ENCODE data around the gene CCDC88C. TPM values are rescaled to one million over a fixed set of nuclear protein-coding genes. Genes with fewer than 3 reads are reported as not detected.

Gene CCDC88C
- total RNA-seq, 2 donors from 2014 or later = 36.3 to 57.4 TPM

- peak; percentile 45 to 70 (median 60) for DNase-seq
- peak; percentile 69 for ATAC-seq
- H3K27ac ChIP-seq = peak overlapping the region; percentile 48 to 71 (median 62)
- H3K4me1 ChIP-seq = peaks cover 66% of the 10 kb centered on the region
- intact Hi-C loops (cut with DNase I) = no loop called here
- H3K27me3 ChIP-seq = no peaks in the 10 kb centered on the region
- H3K36me3 ChIP-seq (replicated peaks in 1 of 2; ENCODE audit: insufficient read depth in 1 of 2, low read depth in 2 of 2) = no peaks in the 10 kb centered on the region
- no peak overlapping the region for H3K4me3 ChIP-seq
- TF ChIP-seq CTCF (IDR thresholded peaks at IDR 0.05) (no peak), POLR2A (IDR thresholded peaks at IDR 0.05) (no peak)
- no peaks in the 10 kb centered on the region for H3K9me3 ChIP-seq
- WGBS, 2 donors = 8 to 12% methylated on average over 13 to 15 of the region's 15 CpGs
Measured at GRCh38 chr14:91396959-91397815, 20.4 kb downstream of the CCDC88C start.

GRCh38 chr14:91396013-91396660 is 21.5 kb downstream of the CCDC88C start:
- no peak overlapping the region for H3K27ac ChIP-seq
- no peaks in the 10 kb centered on the region for H3K9me3 ChIP-seq
- H3K4me3 ChIP-seq = no peak overlapping the region
- no peaks in the 10 kb centered on the region for H3K36me3 ChIP-seq (replicated peaks in 1 of 2; ENCODE audit: insufficient read depth in 1 of 2, low read depth in 2 of 2)
- intact Hi-C loops (cut with DNase I) = no loop called here
- no peak for TF ChIP-seq POLR2A (IDR thresholded peaks at IDR 0.05)
- peaks cover 68% of the 10 kb centered on the region for H3K4me1 ChIP-seq
- H3K27me3 ChIP-seq = no peaks in the 10 kb centered on the region
- DNase-seq (no peak), ATAC-seq (no peak)
- WGBS, 2 donors = 72 to 88% methylated on average over 23 of the region's 23 CpGs

GRCh38 chr14:91395466-91395865 is 22.2 kb downstream of the CCDC88C start:
- H3K4me3 ChIP-seq = no peak overlapping the region

GRCh38 chr14:91394105-91395081 is 23.2 kb downstream of the CCDC88C start:
- Histone ChIP-seq H3K4me3 (no peak overlapping the region), H3K27ac (no peak overlapping the region), H3K9me3 (no peaks in the 10 kb centered on the region), H3K4me1 (peaks cover 61% of the 10 kb centered on the region), H3K36me3 (replicated peaks in 1 of 2; ENCODE audit: insufficient read depth in 1 of 2, low read depth in 2 of 2) (no peaks in the 10 kb centered on the region), H3K27me3 (no peaks in the 10 kb centered on the region)
- ATAC-seq (no peak), DNase-seq (no peak)
- intact Hi-C loops (cut with DNase I) = no loop called here
- WGBS, 2 donors = 82 to 88% methylated on average over 17 of the region's 17 CpGs
- TF ChIP-seq POLR2A (IDR thresholded peaks at IDR 0.05) (no peak), CTCF (IDR thresholded peaks at IDR 0.05) (no peak)

More at GRCh38 chr14:91395466-91395865, 22.2 kb downstream of the CCDC88C start:
- Histone ChIP-seq H3K36me3 (replicated peaks in 1 of 2; ENCODE audit: insufficient read depth in 1 of 2, low read depth in 2 of 2) (no peaks in the 10 kb centered on the region), H3K27ac (no peak overlapping the region), H3K4me1 (peaks cover 68% of the 10 kb centered on the region), H3K27me3 (no peaks in the 10 kb centered on the region), H3K9me3 (no peaks in the 10 kb centered on the region)
- no peak for DNase-seq
- 93 to 94% methylated on average over 5 of the region's 5 CpGs for WGBS, 2 donors
- intact Hi-C loops (cut with DNase I) = no loop called here
- TF ChIP-seq CTCF (IDR thresholded peaks at IDR 0.05) (no peak), POLR2A (IDR thresholded peaks at IDR 0.05) (no peak)
- no peak for ATAC-seq
